RPMI8226 (cell line): Measurements from ENCODE around the gene ZCCHC7.
A peak's percentile ranks its signal among the peaks of the same experiment; 100 is the strongest.
"Not testable (repeated sequence)": the region's sequence is repeated elsewhere in the genome, so short reads cannot be mapped to it uniquely, and the experiment has no call there.

Experiments used
- DNase-seq: peaks from one replicate; pipeline ENCODE4 v3.0.0-alpha.2; 2015

ZCCHC7 gene

DNA sequence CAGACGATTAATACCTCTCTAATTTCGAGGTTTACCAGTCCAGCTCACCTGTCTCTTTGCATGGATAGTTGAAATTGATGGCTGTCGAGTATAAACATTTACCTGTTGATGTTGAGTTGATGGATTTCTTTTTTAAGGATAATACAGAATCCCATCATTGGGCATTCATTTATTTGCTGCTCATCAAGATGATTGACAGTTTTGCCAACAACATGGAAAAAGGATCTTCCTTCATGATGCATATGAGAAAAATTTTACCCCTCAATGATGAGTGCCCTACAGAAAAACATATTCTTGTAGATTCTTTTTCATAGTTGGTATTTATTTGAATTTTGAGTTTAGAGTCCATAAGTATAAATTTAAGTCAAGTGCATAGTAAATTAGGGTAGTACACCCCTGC is 59.2 kb downstream of the ZCCHC7 start:
- DNase-seq = no peak

DNA sequence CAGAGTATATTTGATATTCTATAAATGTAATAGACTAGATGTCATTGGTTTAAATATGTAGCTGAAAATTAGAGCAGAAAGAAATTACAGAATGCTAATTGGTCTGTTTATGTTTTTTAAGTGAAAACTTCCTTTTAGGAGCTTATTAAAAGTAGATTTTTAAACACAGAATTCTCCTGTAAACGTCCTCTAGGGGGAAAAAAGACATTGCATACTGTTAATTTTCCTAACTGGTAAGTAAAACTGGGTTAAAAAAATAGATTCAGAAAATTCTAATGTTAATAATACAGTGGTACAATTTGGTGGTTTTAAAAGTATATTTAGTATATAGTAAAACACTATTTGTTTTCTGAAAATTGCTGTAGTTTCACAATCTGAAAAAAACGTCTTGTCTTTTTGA is 59.8 kb downstream of the ZCCHC7 start:
- no peak for DNase-seq

DNA sequence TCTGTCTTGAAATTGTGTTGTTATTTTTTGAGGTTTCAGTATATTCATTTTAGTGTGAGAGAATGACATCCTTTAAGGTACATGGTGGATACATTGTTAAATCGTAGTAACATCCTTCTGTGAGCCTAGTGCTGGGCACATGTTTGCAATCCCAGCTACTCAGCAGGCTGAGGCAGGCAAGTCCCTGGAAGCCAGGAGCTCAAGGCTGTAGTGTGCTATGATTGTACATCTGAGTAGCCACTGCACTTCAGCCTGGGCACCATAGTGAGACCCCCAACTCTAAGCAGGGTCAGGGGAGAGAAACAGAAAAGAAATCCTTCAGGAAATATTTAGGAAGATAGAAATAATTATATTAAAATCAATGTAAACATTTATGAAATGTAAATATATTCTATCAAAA is 62.3 kb downstream of the ZCCHC7 start:
- no peak for DNase-seq

DNA sequence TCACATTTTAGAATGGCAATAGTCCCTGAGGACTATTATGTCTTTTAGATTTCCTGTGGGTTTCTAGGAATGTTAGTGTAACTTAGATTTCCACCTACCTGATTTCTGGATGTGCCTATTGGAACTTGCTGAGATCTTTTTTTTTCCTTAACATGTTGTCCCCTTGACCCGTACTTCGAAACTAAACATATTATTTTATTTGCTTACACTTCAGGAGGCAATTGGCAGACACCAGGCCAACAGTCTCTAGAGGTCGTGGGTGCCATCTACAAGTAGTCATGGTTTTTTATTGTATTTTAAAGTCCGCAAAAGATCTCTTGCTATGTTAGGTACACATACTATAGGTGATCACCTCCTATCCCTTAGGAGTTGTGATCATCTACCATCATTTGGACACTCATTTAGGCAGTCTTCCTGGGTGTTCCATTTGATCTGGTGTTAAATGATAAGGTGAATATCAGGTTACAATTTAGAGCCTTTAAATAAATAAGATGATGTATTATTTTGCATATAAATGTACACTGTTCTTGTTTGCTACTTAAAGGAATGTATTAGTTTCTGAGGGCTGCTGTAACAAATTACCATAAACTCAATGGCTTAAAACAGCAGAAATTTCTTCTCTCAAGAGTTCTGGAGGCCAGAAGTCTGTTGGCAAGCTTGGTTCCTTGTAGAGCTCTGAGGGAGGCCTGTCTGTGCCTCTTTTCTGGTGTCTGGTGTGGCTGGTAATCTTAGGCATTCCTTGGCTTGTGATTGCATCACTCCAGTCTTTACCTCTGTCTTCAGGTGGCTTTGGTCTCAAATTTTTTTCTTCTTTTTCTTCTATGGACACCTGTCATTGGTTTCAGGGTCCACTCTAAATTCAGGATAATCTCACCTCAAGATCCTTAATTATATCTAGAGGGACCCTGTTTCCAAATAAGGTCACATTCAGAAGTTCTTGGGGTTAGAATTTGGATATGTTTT is 64.8 kb downstream of the ZCCHC7 start:
- no peak for DNase-seq

DNA sequence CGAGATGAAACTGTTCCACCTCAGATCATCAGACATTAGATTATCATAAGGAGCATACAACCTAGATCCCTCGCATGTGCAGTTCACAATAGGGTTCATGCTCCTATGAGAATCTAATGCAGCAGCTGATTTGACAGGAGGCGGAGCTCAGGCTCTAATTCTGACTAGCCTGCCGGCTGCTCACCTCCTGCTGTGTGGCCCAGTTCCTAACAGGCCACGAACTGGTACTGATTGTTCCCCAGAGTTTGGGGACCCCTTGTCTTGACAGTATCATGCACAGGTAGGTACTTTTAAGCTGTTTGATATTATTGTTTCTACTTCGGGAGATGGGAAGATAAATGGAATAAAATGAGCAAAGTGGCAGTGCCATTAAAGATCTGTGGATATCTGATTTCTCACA is 66.9 kb downstream of the ZCCHC7 start:
- DNase-seq = peak; percentile 9

DNA sequence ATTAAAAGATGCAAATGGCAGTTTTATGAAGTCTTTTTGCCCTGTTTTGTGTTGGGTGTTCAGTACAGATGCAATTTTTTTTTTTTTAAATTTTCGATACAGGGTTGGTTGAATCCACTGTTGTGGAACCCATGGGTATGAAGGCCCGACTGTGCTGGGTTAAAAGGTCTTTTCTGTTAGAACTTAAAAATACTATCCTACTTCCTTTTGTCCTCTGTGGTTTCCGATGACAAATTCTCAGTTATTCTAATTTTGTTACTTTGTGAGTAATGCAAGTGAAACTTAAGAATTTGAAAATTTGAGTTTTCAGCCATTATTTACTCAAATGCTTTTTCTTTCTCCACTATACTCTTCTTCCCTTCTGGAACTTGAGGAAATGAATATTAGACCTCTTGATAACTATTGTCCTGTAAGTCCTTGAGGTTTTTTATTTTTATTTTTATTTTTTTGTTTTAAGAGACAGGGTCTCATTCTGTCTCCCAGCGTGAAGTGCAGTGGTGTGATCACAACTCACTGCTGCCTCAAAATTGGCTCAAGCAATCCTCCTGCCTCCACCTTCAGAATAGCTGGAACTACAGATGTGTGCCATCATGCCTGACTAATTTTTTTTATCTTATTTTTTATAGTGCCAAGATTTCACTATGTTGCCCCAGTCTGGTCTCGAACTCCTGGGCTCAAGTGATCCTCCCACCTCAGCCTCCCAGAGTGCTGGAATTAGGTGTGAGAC is 67.5 kb downstream of the ZCCHC7 start:
- no peak for DNase-seq

DNA sequence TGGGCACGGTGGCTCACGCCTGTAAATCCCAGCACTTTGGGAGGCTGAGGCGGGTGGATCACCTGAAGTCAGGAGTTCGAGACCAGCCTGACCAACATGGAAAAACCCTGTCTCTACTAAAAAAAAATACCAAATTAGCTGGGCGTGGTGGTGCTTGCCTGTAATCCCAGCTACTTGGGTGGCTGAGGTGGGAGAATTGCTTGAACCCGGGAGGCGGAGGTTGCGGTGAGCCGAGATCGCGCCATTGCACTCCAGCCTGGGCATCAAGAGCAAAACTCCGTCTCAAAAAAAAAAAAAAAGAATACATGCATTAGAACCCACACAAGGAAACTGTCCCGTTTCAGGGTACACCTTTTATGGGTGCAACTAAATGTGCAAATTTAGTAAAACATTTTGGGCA is 70.4 kb downstream of the ZCCHC7 start:
- DNase-seq = not testable (repeated sequence)

DNA sequence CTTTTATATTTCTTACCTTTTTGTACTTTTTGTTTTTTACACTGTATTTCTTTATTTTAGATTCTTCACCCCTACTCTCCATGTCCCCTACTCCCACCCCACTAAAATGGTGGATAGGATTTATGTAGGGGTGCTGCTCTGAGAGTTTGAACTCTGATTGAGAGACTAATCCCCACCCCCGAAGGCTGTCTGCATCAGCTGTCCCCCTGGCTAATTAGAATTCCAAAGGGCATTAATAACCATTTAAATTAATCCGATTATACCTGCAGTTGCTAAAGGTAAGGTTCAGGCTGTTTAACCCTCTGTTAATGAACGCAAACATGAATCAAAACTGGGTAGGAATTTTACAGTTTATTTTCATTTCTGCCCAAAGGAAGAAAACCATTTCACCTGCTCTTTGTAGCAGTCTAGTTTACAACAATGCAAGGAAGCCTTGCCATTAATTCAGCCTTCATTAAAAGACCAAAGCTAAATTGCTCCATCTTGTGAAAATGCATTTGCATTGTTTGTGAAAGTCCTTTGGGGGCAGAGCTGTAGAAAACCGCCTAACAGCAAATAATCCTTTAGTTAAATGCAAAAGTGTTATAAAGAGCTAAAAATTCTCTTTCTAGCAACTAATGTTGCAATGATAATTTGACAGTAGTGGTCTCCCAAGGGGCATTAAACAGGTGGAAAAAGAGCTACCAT is 71.2 kb downstream of the ZCCHC7 start:
- no peak for DNase-seq

DNA sequence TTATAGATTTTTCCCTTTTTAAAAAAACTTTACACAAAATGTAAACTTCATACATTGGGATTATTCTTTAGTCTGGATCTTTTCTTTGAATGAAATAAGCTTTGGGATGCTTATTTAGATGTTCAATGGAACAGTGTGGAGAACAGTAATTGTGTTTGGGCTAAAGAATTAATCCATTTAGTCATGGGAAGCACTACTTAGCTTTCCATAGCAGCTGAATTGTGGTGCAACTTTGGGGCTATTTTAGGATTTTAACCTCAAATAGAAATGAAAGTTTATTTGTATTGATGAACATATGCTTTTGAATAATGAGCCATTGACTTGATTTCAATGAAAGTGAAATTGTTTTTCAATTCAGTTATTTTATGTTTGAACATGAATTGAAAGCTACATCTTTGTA is 72.4 kb downstream of the ZCCHC7 start:
- DNase-seq = no peak

DNA sequence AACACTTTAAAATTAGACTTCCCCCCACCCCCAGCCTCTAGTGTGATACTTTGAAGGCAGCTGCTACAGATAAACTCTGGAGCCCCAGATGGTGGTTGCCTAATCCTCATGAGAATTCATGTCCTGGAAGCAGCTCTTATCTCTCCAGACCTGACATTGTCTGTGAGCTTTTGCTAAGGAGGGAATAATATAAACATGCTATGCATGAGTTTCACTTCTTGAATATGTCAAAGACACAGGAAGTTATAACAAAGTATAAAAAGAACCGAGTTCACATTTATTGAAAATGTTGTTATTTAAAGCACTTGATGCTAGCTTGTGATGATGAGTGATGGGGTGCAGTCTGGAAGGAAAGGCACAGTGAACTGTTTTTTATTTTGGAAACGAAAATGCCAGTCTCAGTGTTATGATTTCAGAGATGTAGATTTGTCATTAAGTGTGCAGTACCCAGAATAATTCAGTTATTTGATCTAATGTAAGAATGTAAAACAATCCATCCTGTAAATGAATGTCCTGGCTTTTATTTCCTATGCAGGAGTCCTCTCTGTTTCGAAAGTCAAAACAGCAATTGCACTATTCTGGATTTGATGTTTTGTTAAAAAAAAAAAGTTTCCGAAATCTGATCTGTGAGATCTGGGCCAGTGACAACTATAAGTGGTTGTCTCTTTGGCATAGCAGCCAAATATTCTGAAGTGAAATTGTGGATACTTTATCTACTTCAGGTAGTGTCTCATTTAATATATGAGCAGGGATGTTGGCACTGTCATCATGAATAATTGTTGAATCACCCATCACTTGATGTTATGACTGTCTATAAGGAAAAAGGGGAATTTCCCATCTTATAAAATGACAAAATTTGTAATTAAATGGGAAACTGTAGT is 77.0 kb downstream of the ZCCHC7 start:
- peak; percentile 66 for DNase-seq

DNA sequence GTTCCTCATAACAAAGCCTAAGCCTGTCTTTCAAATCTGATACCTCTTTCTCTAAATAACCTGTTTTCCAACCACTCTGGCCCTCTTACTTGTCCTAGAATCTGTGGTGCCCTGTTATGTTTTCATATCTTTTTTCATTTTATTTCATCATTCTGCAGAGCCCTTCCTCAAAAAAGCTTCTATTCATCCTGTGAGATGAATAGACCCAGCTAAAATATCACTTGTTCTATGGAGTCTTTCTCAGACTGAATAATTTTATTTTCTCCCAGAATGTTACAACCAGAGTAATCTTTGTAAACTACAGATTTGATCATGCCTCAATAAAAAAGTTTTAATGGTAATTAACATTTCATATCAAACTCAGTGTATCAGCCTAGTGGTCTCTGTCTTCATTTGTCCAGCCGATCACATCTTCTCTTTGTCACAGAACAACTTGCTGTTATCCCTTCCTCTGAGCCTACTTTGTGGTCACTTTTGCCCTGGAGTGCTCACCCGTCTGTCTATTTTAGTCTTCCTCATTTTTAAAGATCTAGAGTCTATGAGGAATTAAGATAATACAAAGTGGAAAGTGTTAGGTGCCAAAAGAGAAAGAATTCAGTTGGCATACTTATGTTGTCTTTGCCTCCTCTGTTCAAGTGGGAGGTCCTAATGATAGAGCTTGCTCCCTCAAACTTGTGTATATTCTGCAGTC is 77.8 kb downstream of the ZCCHC7 start:
- no peak for DNase-seq

DNA sequence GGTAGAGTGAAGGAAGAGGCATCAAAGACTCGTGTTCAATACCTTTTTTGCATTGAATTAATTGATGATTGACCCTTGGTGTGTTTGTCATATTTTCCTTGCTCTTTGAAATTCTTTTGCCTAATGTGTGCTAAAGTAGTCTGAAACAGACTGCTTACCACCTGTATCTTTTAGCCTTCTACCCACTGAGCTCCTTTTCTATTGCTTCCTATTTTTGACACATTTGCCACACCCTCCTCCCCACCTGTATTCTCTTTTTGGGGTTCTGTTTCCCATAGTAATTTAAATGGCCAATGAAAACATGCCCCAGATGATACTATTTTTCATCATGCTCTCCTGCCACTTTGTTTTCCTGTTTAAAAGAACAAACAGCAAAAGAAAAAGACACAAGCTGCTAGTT is 78.5 kb downstream of the ZCCHC7 start:
- peak; percentile 7 for DNase-seq

DNA sequence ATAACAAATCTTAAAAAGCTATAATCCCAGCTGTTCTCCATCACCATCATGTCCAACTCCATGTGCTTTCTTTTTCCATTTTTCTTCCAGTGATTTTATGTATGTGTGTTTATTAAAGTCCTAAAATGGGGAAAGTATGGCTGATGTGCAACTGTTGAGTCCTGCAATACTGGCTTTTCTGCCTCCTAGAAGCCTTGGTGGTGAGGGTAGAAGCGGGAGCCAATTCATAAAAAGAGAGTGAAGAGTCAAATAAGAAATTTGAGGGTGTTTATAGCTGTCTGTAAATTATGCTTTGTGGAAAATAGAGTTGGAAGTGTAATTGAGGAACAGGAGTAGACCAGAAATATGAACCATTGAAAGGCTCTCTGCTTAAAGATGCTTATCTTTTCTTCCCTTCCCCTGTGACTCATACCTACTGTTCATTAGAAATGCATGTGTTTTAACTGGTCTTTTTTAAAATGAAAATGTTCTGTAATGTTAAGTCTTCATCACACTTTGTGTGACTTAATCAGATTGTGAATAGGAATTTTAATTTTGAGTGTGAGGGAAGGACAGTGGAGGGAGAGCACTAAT is 80.1 kb downstream of the ZCCHC7 start:
- DNase-seq = no peak

DNA sequence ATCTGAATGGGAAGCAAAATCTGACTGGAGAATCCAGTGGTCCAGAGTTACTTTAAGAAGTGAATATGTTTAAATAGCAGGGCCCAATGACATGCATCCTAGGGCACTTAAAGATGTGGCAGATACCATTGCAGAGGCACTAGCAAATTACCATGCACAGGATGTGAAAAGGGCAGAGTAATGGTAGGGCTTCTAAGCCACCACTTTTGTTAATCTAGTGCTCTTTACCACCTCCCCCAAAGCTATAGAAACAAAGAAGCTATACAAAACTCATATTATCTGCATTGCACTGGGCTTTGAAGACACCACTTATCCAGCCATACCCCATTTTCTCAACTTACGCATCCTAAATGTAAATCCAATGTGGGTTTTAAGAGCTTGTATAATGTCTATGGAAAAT is 81.2 kb downstream of the ZCCHC7 start:
- no peak for DNase-seq

DNA sequence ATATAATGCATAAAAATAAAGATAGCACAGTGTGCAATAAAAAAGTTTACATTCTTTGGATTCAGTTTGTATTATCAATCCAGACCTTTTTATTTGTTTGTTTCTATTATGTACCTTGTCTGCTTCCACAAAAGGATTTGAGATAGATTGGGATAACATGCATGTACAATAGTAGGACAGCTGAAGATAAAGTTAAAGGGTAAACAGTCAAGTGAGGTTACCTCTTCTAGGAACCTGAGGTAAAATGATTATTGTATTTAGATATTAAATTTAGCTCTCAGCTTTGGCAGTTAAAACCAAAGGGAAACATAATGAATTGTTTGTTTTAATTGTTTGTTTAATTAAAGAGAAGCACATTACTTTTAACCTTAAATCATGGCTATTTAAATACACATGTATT is 81.7 kb downstream of the ZCCHC7 start:
- no peak for DNase-seq

DNA sequence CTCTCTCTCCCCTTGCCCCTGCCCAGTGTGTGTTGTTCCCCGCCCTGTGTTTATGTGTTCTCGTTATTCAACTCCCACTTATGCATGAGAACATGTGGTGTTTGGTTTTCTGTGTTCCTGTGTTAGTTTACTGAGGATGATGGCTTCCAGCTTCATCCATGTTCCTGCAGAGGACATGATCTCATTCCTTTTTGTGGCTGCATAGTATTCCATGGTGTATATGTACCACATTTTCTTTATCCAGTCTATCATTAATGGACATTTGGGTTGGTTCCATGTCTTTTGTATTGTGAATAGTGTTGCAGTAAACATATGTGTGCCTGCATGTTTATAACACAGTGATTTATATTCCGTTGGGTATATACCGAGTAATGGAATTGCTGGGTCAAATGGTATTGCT is 83.1 kb downstream of the ZCCHC7 start:
- DNase-seq = not testable (repeated sequence)

DNA sequence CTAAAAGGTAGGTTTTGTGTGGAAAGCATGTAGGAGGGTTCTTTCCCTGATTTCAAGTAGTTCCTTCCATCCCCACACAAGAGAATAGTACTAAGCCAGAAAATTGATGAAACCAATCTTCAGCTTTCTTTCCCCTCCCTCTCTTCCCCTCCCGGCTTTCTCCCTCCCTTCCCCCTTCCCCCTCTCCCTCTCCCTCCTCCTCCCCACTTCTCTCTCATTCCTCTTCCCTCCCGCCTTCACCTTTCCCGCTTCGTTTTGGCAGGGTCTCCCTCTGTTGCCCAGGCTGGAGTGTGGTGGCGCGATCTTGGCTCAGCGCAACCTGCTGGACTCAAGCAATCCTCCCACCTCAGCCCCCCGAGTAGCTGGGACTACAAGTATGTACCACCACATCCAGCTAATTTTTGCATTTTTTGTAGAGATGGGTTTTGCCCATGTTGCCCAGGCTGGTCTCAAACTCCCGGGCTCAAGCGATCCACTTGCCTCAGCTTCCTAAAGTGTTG is 85.8 kb downstream of the ZCCHC7 start:
- DNase-seq = no peak

DNA sequence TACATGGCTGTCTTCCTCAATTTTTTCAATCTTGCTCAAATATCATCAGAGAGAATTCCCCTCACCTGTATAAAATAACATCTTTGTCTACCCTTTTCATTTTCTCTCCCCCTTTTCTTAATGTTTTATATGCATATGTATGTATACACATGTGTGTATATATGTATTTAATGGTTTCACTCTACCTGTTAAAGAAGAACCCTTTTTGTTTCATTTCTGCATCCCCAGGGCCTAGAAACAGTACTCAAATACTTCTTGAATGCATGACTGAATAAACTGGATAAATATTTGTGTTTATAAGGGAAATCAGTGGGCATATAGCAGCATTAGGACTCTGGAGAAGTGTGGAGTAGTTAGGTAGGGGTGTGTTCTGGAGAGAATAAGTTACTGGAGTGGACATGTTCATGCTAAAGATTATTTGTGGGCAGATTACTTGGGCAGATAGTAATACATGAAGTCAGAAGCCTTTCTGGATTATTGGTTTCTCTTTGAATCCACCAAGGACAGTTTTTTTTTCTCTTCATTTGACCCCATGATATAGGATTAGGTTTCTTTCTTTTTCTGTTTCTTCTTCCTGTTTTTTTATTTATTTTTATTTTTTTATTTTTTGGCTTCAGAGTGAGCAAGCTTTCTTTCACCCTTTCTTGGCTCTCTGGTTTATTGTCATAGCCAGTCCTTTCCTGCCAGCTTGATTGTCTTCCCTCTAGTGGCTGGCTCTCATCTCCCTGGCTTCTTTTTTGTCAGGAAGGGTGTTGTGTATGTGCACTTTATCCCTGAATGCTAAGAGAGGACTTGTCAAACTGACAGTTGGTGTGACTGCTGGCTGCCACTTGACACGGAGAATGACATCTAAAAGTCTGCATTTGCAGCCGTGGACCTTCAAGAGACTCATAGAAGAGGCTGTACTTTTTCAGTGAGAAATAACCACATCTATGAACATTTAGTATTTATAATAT is 89.3 kb downstream of the ZCCHC7 start:
- no peak for DNase-seq

DNA sequence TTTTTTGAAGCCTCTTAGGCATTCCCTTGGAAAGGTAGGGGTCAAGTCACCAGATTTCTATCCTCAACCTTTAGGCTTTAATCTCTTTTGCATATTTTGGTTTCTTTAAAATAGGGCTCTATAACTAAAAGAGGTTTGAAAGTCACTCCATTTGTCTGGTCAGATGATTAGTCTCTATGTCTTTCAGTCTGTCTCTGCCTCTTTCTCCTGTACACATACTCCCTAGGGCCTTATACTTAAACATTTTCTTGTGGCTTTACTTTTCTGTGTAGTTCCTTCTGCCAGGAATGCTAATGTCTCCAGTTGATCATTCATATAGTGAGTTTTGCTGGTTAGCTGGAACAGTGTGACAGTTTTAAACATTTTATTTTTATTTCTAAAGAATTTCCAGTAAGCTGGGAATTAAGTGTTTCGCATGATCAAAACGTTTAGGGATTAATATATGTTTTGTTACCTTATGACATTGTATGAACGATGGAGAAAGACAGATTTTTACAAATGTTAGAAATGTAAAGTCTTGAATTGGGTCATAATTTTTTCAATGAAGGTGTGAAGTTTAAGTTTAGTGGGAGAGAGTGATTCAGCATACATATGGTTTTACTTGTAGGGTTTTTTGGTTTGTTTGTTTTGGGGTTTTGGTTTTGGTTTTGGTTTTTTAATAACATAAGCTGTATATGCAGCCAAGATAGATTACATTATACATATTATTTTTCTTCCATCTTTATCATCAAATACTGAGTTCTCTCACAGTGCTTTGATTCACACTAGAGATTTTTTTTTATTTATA is 90.6 kb downstream of the ZCCHC7 start:
- DNase-seq = no peak
